ENCODE measurements around the gene KAT2B.

Gene KAT2B

GRCh38 chr3:20146301-20146700 lies 106.1 kb downstream of the KAT2B start:
- no peak overlapping the region for H3K9ac ChIP-seq (ENCODE audit: low read length in 5 of 5)
- no peak overlapping the region for H3K4me3 ChIP-seq (ENCODE audit: low read depth in 1 of 5, low read length in 5 of 5)
- H3K27ac ChIP-seq (ENCODE audit: low read depth, low read length) = no peak overlapping the region
- H3K4me1 ChIP-seq (ENCODE audit: control insufficient read depth in 5 of 5, insufficient read depth in 5 of 5, low read length in 5 of 5) = peaks cover 0 to 4% (median 3%) of the 10 kb centered on the region in 5 donors
- H3K9me3 ChIP-seq (ENCODE audit: control insufficient read depth in 5 of 5, low read length in 5 of 5) = peaks cover 0 to 3% (median 0%) of the 10 kb centered on the region in 5 donors
- H3K36me3 ChIP-seq (ENCODE audit: control insufficient read depth in 5 of 5, insufficient read depth in 5 of 5, low read length in 5 of 5) = peaks cover 12 to 37% (median 30%) of the 10 kb centered on the region in 5 donors
- no peaks in the 10 kb centered on the region for H3K27me3 ChIP-seq (ENCODE audit: control insufficient read depth in 5 of 5, insufficient read depth in 4 of 5, low read length in 5 of 5)

GRCh38 chr3:20147361-20147760 lies 107.1 kb downstream of the KAT2B start:
- Histone ChIP-seq H3K27ac (ENCODE audit: low read depth, low read length) (no peak overlapping the region), H3K36me3 (ENCODE audit: control insufficient read depth in 5 of 5, insufficient read depth in 5 of 5, low read length in 5 of 5) (peaks cover 13 to 35% (median 29%) of the 10 kb centered on the region in 5 donors), H3K27me3 (ENCODE audit: control insufficient read depth in 5 of 5, insufficient read depth in 4 of 5, low read length in 5 of 5) (no peaks in the 10 kb centered on the region), H3K9me3 (ENCODE audit: control insufficient read depth in 5 of 5, low read length in 5 of 5) (peaks cover 0 to 3% (median 0%) of the 10 kb centered on the region in 5 donors), H3K4me3 (ENCODE audit: low read depth in 1 of 5, low read length in 5 of 5) (no peak overlapping the region), H3K9ac (ENCODE audit: low read length in 5 of 5) (peak overlapping the region in 1 of 5 donors; percentile 35), H3K4me1 (ENCODE audit: control insufficient read depth in 5 of 5, insufficient read depth in 5 of 5, low read length in 5 of 5) (peaks cover 0 to 4% (median 0%) of the 10 kb centered on the region in 5 donors)

- Histone ChIP-seq H3K27ac (ENCODE audit: low read depth, low read length) (no peak overlapping the region), H3K36me3 (ENCODE audit: control insufficient read depth in 5 of 5, insufficient read depth in 5 of 5, low read length in 5 of 5) (peaks cover 16 to 32% (median 27%) of the 10 kb centered on the region in 5 donors)
Observed at GRCh38 chr3:20148466-20148865, 108.2 kb downstream of the KAT2B start.

GRCh38 chr3:20154078-20154477 lies 113.8 kb downstream of the KAT2B start:
- no peaks in the 10 kb centered on the region for H3K4me1 ChIP-seq (ENCODE audit: control insufficient read depth in 5 of 5, insufficient read depth in 5 of 5, low read length in 5 of 5)
- H3K4me3 ChIP-seq (ENCODE audit: low read depth in 1 of 5, low read length in 5 of 5) = no peak overlapping the region
- no peak overlapping the region for H3K27ac ChIP-seq (ENCODE audit: low read depth, low read length)
- no peaks in the 10 kb centered on the region for H3K9me3 ChIP-seq (ENCODE audit: control insufficient read depth in 5 of 5, low read length in 5 of 5)
- no peak overlapping the region for H3K9ac ChIP-seq (ENCODE audit: low read length in 5 of 5)
- no peaks in the 10 kb centered on the region for H3K27me3 ChIP-seq (ENCODE audit: control insufficient read depth in 5 of 5, insufficient read depth in 4 of 5, low read length in 5 of 5)
- peaks cover 6 to 24% (median 17%) of the 10 kb centered on the region in 5 donors for H3K36me3 ChIP-seq (ENCODE audit: control insufficient read depth in 5 of 5, insufficient read depth in 5 of 5, low read length in 5 of 5)

More at GRCh38 chr3:20148466-20148865, 108.2 kb downstream of the KAT2B start:
- H3K4me1 ChIP-seq (ENCODE audit: control insufficient read depth in 5 of 5, insufficient read depth in 5 of 5, low read length in 5 of 5) = peaks cover 0 to 4% (median 0%) of the 10 kb centered on the region in 5 donors
- peaks cover 0 to 2% (median 0%) of the 10 kb centered on the region in 5 donors for H3K9me3 ChIP-seq (ENCODE audit: control insufficient read depth in 5 of 5, low read length in 5 of 5)
- H3K9ac ChIP-seq (ENCODE audit: low read length in 5 of 5) = no peak overlapping the region
- no peaks in the 10 kb centered on the region for H3K27me3 ChIP-seq (ENCODE audit: control insufficient read depth in 5 of 5, insufficient read depth in 4 of 5, low read length in 5 of 5)
- no peak overlapping the region for H3K4me3 ChIP-seq (ENCODE audit: low read depth in 1 of 5, low read length in 5 of 5)

- Histone ChIP-seq H3K9me3 (ENCODE audit: control insufficient read depth in 5 of 5, low read length in 5 of 5) (no peaks in the 10 kb centered on the region), H3K9ac (ENCODE audit: low read length in 5 of 5) (no peak overlapping the region), H3K36me3 (ENCODE audit: control insufficient read depth in 5 of 5, insufficient read depth in 5 of 5, low read length in 5 of 5) (peaks cover 3 to 24% (median 12%) of the 10 kb centered on the region in 5 donors), H3K27ac (ENCODE audit: low read depth, low read length) (no peak overlapping the region), H3K4me3 (ENCODE audit: low read depth in 1 of 5, low read length in 5 of 5) (no peak overlapping the region), H3K27me3 (ENCODE audit: control insufficient read depth in 5 of 5, insufficient read depth in 4 of 5, low read length in 5 of 5) (no peaks in the 10 kb centered on the region), H3K4me1 (ENCODE audit: control insufficient read depth in 5 of 5, insufficient read depth in 5 of 5, low read length in 5 of 5) (peaks cover 0 to 2% (median 0%) of the 10 kb centered on the region in 5 donors)
Observed at GRCh38 chr3:20154928-20155327, 114.7 kb downstream of the KAT2B start.

GRCh38 chr3:20160230-20160629 lies 120.0 kb downstream of the KAT2B start:
- Histone ChIP-seq H3K36me3 (ENCODE audit: control insufficient read depth in 5 of 5, insufficient read depth in 5 of 5, low read length in 5 of 5) (peaks cover 0 to 3% (median 0%) of the 10 kb centered on the region in 5 donors), H3K27ac (ENCODE audit: low read depth, low read length) (no peak overlapping the region), H3K9me3 (ENCODE audit: control insufficient read depth in 5 of 5, low read length in 5 of 5) (no peaks in the 10 kb centered on the region), H3K27me3 (ENCODE audit: control insufficient read depth in 5 of 5, insufficient read depth in 4 of 5, low read length in 5 of 5) (no peaks in the 10 kb centered on the region), H3K9ac (ENCODE audit: low read length in 5 of 5) (no peak overlapping the region), H3K4me1 (ENCODE audit: control insufficient read depth in 5 of 5, insufficient read depth in 5 of 5, low read length in 5 of 5) (peaks cover 0 to 14% (median 3%) of the 10 kb centered on the region in 5 donors), H3K4me3 (ENCODE audit: low read depth in 1 of 5, low read length in 5 of 5) (no peak overlapping the region)

GRCh38 chr3:20161714-20162113 lies 121.5 kb downstream of the KAT2B start:
- no peaks in the 10 kb centered on the region for H3K36me3 ChIP-seq (ENCODE audit: control insufficient read depth in 5 of 5, insufficient read depth in 5 of 5, low read length in 5 of 5)
- no peak overlapping the region for H3K9ac ChIP-seq (ENCODE audit: low read length in 5 of 5)
- no peak overlapping the region for H3K4me3 ChIP-seq (ENCODE audit: low read depth in 1 of 5, low read length in 5 of 5)
- no peaks in the 10 kb centered on the region for H3K9me3 ChIP-seq (ENCODE audit: control insufficient read depth in 5 of 5, low read length in 5 of 5)
- no peaks in the 10 kb centered on the region for H3K27me3 ChIP-seq (ENCODE audit: control insufficient read depth in 5 of 5, insufficient read depth in 4 of 5, low read length in 5 of 5)
- H3K4me1 ChIP-seq (ENCODE audit: control insufficient read depth in 5 of 5, insufficient read depth in 5 of 5, low read length in 5 of 5) = peaks cover 0 to 14% (median 3%) of the 10 kb centered on the region in 5 donors
- no peak overlapping the region for H3K27ac ChIP-seq (ENCODE audit: low read depth, low read length)

GRCh38 chr3:20173844-20174410 lies 133.7 kb downstream of the KAT2B start:
- Histone ChIP-seq H3K36me3 (ENCODE audit: control insufficient read depth in 5 of 5, insufficient read depth in 5 of 5, low read length in 5 of 5) (no peaks in the 10 kb centered on the region), H3K4me3 (ENCODE audit: low read depth in 1 of 5, low read length in 5 of 5) (no peak overlapping the region), H3K27ac (ENCODE audit: low read depth, low read length) (no peak overlapping the region), H3K4me1 (ENCODE audit: control insufficient read depth in 5 of 5, insufficient read depth in 5 of 5, low read length in 5 of 5) (no peaks in the 10 kb centered on the region), H3K27me3 (ENCODE audit: control insufficient read depth in 5 of 5, insufficient read depth in 4 of 5, low read length in 5 of 5) (no peaks in the 10 kb centered on the region), H3K9ac (ENCODE audit: low read length in 5 of 5) (no peak overlapping the region), H3K9me3 (ENCODE audit: control insufficient read depth in 5 of 5, low read length in 5 of 5) (no peaks in the 10 kb centered on the region)

- H3K9ac ChIP-seq (ENCODE audit: low read length in 5 of 5) = no peak overlapping the region
- H3K9me3 ChIP-seq (ENCODE audit: control insufficient read depth in 5 of 5, low read length in 5 of 5) = no peaks in the 10 kb centered on the region
- no peaks in the 10 kb centered on the region for H3K36me3 ChIP-seq (ENCODE audit: control insufficient read depth in 5 of 5, insufficient read depth in 5 of 5, low read length in 5 of 5)
- peaks cover 0 to 9% (median 8%) of the 10 kb centered on the region in 5 donors for H3K4me1 ChIP-seq (ENCODE audit: control insufficient read depth in 5 of 5, insufficient read depth in 5 of 5, low read length in 5 of 5)
- H3K27me3 ChIP-seq (ENCODE audit: control insufficient read depth in 5 of 5, insufficient read depth in 4 of 5, low read length in 5 of 5) = no peaks in the 10 kb centered on the region
- H3K27ac ChIP-seq (ENCODE audit: low read depth, low read length) = no peak overlapping the region
- H3K4me3 ChIP-seq (ENCODE audit: low read depth in 1 of 5, low read length in 5 of 5) = no peak overlapping the region
Observed at GRCh38 chr3:20181276-20181675, 141.0 kb downstream of the KAT2B start.

- H3K9me3 ChIP-seq (ENCODE audit: control insufficient read depth in 5 of 5, low read length in 5 of 5) = no peaks in the 10 kb centered on the region
- no peaks in the 10 kb centered on the region for H3K36me3 ChIP-seq (ENCODE audit: control insufficient read depth in 5 of 5, insufficient read depth in 5 of 5, low read length in 5 of 5)
- no peak overlapping the region for H3K9ac ChIP-seq (ENCODE audit: low read length in 5 of 5)
- H3K4me1 ChIP-seq (ENCODE audit: control insufficient read depth in 5 of 5, insufficient read depth in 5 of 5, low read length in 5 of 5) = peaks cover 0 to 16% (median 14%) of the 10 kb centered on the region in 5 donors
- no peak overlapping the region for H3K27ac ChIP-seq (ENCODE audit: low read depth, low read length)
- H3K4me3 ChIP-seq (ENCODE audit: low read depth in 1 of 5, low read length in 5 of 5) = no peak overlapping the region
- no peaks in the 10 kb centered on the region for H3K27me3 ChIP-seq (ENCODE audit: control insufficient read depth in 5 of 5, insufficient read depth in 4 of 5, low read length in 5 of 5)
Observed at GRCh38 chr3:20182206-20182605, 142.0 kb downstream of the KAT2B start.

Data from subcutaneous abdominal adipose tissue (tissue), 5 donors.